Sigmoid colon (tissue), 7 donors: Measurements from ENCODE around the gene GNAQ. TPM values are rescaled to one million over a fixed set of nuclear protein-coding genes. Genes with fewer than 3 reads are reported as not detected.
A peak's percentile ranks its signal among the peaks of the same experiment; 100 is the strongest.

Source experiments
- DNase-seq: peaks from one replicate; pipeline ENCODE4 v3.0.0-alpha.2; 2019
- H3K27ac ChIP-seq, 4 donors: fragments of 200-600 bp; sonication (generic); one replicate each; pipeline ENCODE4 v1.5.1; 2016 to 2019; ENCODE audit warnings: mild to moderate bottlenecking in 1 of 4
- H3K27me3 ChIP-seq, 3 donors: fragments of 200-600 bp; sonication (generic); one replicate each; pipeline ENCODE4 v1.5.1; 2019; ENCODE audit warnings: mild to moderate bottlenecking in 1 of 3
- H3K36me3 ChIP-seq, 4 donors: fragments of 200-600 bp; sonication (generic); one replicate each; pipeline ENCODE4 v1.5.1; 2016 to 2019
- H3K4me1 ChIP-seq, 4 donors: fragments of 200-600 bp; sonication (generic); one replicate each; pipeline ENCODE4 v1.5.1; 2017 to 2019
- H3K4me3 ChIP-seq, 4 donors: fragments of 200-600 bp; sonication (generic); one replicate each; pipeline ENCODE4 v1.5.1; 2017 to 2019; ENCODE audit warnings: mild to moderate bottlenecking in 2 of 4, moderate library complexity in 1 of 4
- H3K9me3 ChIP-seq, 4 donors: fragments of 200-600 bp in 3 of 4; sonication (generic) in 3 of 4; one replicate each; pipeline versions ENCODE4 v1.5.1 to v1.6.1; 2013 to 2019
- EP300 ChIP-seq, 4 donors: sonication (generic); formaldehyde crosslinking; IDR thresholded peaks; one replicate each; pipeline ENCODE4 v1.6.1; 2017; ENCODE audit warnings: antibody characterized with exemption in 4 of 4
- POLR2A ChIP-seq, 2 donors: fragments of 450-650 bp; IDR thresholded peaks; one replicate each; pipeline ENCODE4 v1.6.1; 2016; ENCODE audit warnings: antibody characterized with exemption in 2 of 2, mild to moderate bottlenecking in 2 of 2, moderate library complexity in 2 of 2
- POLR2AphosphoS5 ChIP-seq, 4 donors: sonication (generic); formaldehyde crosslinking; IDR thresholded peaks; one replicate each; pipeline ENCODE4 v1.6.1; 2017; ENCODE audit warnings: antibody characterized with exemption in 4 of 4
- WGBS, 2 donors: extraction: QIAGEN DNeasy Blood & Tissue Kit; methylation state at CpG; one replicate each; pipeline ENCODE4 v1.1.7; 2013; 5-methylcytosine and 5-hydroxymethylcytosine counted together
- intact Hi-C: fragments of 100-400 bp; cut with DNase I; formaldehyde crosslinking; loops from one replicate; pipeline ENCODE4 v1.15.1; 2023
- polyA plus RNA-seq, 3 donors: library from polyadenylated mRNA; stranded (reverse); fragments of 200-250 nt; gene quantifications; one replicate each; pipeline ENCODE4 v1.2.3, GENCODE V29; 2013
- total RNA-seq, 4 donors: library from RNA; depleted of rRNA; stranded (reverse); fragments of >200 nt; gene quantifications; one replicate each; pipeline ENCODE4 v1.1.0, GENCODE V29; 2016
- TF ChIP-seq, protein P1 (sequence below), 4 experiments: fragments of 450-650 bp in 3 of 4; fragments of 200-600 bp in 1 of 4; IDR thresholded peaks; one replicate each; pipeline ENCODE4 v1.5.1; 2016 to 2019; ENCODE audit warnings: antibody characterized with exemption in 4 of 4, mild to moderate bottlenecking in 3 of 4, moderate library complexity in 2 of 4
- donor health status: healthy with polysubstance abuse.
- donor health status: Bipolar disorder and iron deficiency.
- donor health status: healthy.

Gene GNAQ
- total and polyA plus RNA-seq, 7 donors = 21.6 to 79.2 (median 49.5) TPM

DNA sequence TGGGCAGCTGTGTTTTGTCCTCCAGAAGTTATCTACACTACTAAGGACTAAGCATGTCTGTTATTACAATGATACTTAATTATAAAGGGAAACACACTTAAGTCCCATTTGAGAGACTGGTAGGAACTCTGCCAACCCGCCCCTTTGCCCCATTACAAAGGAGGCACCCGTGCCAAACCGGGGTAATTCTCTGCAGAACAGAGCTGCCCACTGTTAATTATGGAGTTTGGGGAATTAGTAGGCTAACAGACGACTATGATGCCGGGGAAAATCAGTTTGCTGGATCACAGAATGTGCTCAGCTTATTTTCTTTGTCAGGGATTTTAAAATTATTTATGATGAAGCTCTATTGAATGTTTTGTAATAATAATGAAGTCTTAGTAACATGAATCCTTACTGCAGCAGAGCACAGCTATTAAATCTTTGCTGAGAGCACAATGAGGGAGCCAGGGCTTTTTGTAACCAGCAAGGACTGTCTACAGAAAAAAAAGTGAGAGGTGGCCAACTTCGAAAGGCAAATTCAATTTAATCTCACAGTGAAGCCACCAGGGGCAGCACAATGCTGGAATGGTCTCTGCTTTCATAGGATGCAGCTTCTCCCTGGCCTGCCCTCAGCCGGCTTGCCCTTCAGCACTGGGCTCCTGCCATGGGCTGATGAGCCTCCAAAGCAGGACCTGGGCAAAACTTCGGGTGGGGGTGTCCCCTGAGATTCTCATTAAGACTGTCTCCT is 134.5 kb downstream of the GNAQ start:
- Histone ChIP-seq H3K9me3 (no peaks in the 10 kb centered on the region), H3K4me3 (no peak overlapping the region), H3K36me3 (no peaks in the 10 kb centered on the region), H3K27me3 (no peaks in the 10 kb centered on the region), H3K4me1 (peaks cover 0 to 30% (median 21%) of the 10 kb centered on the region in 4 donors), H3K27ac (peak overlapping the region in 3 of 4 donors; percentile 5 to 27 (median 8))
- WGBS, 2 donors = 70 to 73% methylated on average over 8 of the region's 8 CpGs
- no peak for TF ChIP-seq POLR2AphosphoS5 (IDR thresholded peaks at IDR 0.05)
- TF ChIP-seq, protein P1, sequence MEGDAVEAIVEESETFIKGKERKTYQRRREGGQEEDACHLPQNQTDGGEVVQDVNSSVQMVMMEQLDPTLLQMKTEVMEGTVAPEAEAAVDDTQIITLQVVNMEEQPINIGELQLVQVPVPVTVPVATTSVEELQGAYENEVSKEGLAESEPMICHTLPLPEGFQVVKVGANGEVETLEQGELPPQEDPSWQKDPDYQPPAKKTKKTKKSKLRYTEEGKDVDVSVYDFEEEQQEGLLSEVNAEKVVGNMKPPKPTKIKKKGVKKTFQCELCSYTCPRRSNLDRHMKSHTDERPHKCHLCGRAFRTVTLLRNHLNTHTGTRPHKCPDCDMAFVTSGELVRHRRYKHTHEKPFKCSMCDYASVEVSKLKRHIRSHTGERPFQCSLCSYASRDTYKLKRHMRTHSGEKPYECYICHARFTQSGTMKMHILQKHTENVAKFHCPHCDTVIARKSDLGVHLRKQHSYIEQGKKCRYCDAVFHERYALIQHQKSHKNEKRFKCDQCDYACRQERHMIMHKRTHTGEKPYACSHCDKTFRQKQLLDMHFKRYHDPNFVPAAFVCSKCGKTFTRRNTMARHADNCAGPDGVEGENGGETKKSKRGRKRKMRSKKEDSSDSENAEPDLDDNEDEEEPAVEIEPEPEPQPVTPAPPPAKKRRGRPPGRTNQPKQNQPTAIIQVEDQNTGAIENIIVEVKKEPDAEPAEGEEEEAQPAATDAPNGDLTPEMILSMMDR (IDR thresholded peaks at IDR 0.05) = peak in 3 of 4 experiments; percentile 5 to 21 (median 20)
- peak; percentile 64 for DNase-seq
- intact Hi-C loops = no loop called here

DNA sequence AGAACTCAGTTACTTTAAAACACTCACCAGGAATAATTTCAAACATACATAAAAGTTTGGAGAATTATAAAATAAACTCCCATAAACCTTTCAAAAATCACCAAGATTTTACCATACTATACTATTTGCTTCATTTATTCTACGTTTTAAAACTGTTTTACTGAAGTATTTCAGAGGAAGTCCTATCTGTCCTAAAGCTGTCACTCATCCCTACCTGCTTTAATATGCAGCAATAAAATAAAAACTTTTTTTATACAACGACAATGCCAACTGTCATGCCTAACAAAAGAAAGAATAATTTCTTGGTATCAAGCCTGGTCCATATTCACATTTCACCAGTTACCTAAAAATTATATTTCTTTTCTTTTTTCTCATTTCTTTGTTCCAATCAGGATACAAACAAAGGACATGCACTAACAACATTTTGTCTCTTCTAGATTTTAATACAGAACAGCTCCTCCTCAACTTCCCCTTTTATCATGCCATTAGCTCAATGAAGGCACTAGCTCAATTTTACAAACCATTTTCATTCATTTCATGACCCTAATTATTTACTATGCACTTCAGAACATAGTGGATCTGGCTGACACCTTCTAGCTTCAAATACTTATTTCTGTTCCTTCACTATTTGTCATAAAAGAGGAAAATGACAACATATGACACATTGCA is 135.2 kb downstream of the GNAQ start:
- no peak for DNase-seq
- Histone ChIP-seq H3K27me3 (no peaks in the 10 kb centered on the region), H3K9me3 (no peaks in the 10 kb centered on the region), H3K36me3 (no peaks in the 10 kb centered on the region), H3K27ac (peak overlapping the region in 2 of 4 donors; percentile 5 to 27), H3K4me1 (peaks cover 0 to 28% (median 21%) of the 10 kb centered on the region in 4 donors), H3K4me3 (no peak overlapping the region)
- intact Hi-C loops = no loop called here
- 26 to 56% methylated on average over 2 of the region's 2 CpGs for WGBS, 2 donors
- TF ChIP-seq EP300 (IDR thresholded peaks at IDR 0.05) (no peak), POLR2AphosphoS5 (IDR thresholded peaks at IDR 0.05) (no peak), POLR2A (IDR thresholded peaks at IDR 0.05) (no peak)
- TF ChIP-seq, protein P1 (IDR thresholded peaks at IDR 0.05) = no peak

DNA sequence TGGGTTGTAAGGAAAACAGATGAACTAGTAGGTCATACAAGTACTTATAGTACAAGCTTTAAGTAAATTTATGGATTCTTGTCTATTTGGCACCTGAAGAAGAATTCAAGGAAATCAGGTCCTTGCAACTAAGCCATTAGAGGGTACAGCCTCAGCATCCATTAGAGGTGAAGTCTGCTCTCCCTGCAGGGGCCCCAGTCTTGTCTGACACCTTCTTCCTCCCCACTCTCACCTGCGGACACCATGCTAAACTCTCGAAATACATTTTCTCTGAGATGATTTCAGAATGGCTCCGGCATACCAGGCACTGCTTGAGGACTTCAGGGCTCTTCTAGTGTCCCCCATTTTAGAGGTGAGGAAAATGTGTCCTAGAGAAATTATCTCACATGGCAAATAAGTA is 137.9 kb downstream of the GNAQ start:
- H3K9me3 ChIP-seq = no peaks in the 10 kb centered on the region
- H3K27ac ChIP-seq = no peak overlapping the region
- intact Hi-C loops = no loop called here
- H3K4me1 ChIP-seq = peaks cover 0 to 28% (median 18%) of the 10 kb centered on the region in 4 donors
- no peak overlapping the region for H3K4me3 ChIP-seq
- no peaks in the 10 kb centered on the region for H3K36me3 ChIP-seq
- no peak for DNase-seq
- no peak for TF ChIP-seq POLR2A (IDR thresholded peaks at IDR 0.05)
- TF ChIP-seq POLR2AphosphoS5 (IDR thresholded peaks at IDR 0.05) = no peak
- TF ChIP-seq, protein P1 (IDR thresholded peaks at IDR 0.05) = no peak
- TF ChIP-seq EP300 (IDR thresholded peaks at IDR 0.05) = no peak
- 97% methylated on average over 3 of the region's 3 CpGs for WGBS, 2 donors
- H3K27me3 ChIP-seq = no peaks in the 10 kb centered on the region

DNA sequence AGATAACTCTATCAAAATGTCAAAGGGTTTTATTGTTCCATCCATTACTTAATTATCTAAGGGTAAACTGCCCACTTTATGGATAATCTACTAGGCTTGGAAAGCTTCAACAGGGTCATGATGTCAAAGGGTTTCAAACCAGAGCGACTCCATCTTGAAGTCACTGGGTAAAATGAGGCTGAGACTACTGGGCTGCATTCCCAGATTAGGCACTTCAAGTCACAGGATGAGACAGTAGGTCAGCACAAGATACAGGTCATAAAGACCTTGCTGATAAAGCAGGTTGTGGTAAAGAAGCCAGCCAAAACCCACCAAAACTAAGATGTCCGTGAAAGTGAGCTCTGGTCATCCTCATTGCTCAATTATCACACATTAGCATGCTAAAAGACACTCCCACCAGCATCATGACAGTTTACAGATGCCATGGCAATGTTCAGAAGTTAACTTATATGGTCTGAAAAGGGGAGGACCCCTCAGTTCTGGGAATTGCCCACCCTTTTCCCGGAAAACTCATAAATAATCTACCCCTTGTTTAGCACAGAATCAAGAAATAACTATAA is 138.6 kb downstream of the GNAQ start:
- no peaks in the 10 kb centered on the region for H3K9me3 ChIP-seq
- 94 to 96% methylated on average over 3 of the region's 3 CpGs for WGBS, 2 donors
- DNase-seq = no peak
- no peaks in the 10 kb centered on the region for H3K27me3 ChIP-seq
- H3K4me3 ChIP-seq = no peak overlapping the region
- TF ChIP-seq POLR2A (IDR thresholded peaks at IDR 0.05) (no peak), EP300 (IDR thresholded peaks at IDR 0.05) (no peak), POLR2AphosphoS5 (IDR thresholded peaks at IDR 0.05) (no peak)
- TF ChIP-seq, protein P1 (IDR thresholded peaks at IDR 0.05) = no peak
- peaks cover 0 to 22% (median 15%) of the 10 kb centered on the region in 4 donors for H3K4me1 ChIP-seq
- no peak overlapping the region for H3K27ac ChIP-seq
- intact Hi-C loops = no loop called here
- H3K36me3 ChIP-seq = no peaks in the 10 kb centered on the region
